Subcutaneous adipose tissue (tissue), 4 donors: ENCODE measurements around the gene MOK. TPM values are rescaled to one million over a fixed set of nuclear protein-coding genes. Genes with fewer than 3 reads are reported as not detected.

Experiments used
- CTCF ChIP-seq: fragments of 450-650 bp; IDR thresholded peaks from one replicate; pipeline ENCODE4 v1.5.1; 2016; ENCODE audit warnings: low read depth, mild to moderate bottlenecking, control low read depth, antibody characterized with exemption, moderate library complexity
- total RNA-seq, 4 donors: library from RNA; depleted of rRNA; stranded (reverse); fragments of >200 nt; gene quantifications; one replicate each; pipeline ENCODE4 v1.1.0, GENCODE V29; 2016

The MOK gene
- total RNA-seq, 4 donors from 2014 or later: 4.0 to 13.9 (median 6.1) TPM

- no peak for TF ChIP-seq CTCF
Observed at GRCh38 chr14:102236026-102236425, 68.9 kb downstream of the MOK start.

- no peak for TF ChIP-seq CTCF
Observed at GRCh38 chr14:102235275-102235897, 69.6 kb downstream of the MOK start.

- no peak for TF ChIP-seq CTCF
Observed at GRCh38 chr14:102234331-102235264, 70.4 kb downstream of the MOK start.

GRCh38 chr14:102233081-102233480 is 71.9 kb downstream of the MOK start:
- no peak for TF ChIP-seq CTCF

- TF ChIP-seq CTCF: no peak
Observed at GRCh38 chr14:102232348-102232625, 72.7 kb downstream of the MOK start.

GRCh38 chr14:102231476-102232347 is 73.3 kb downstream of the MOK start:
- no peak for TF ChIP-seq CTCF
